GM19099 (cell line): Measurements from ENCODE around the gene SP140.

ENCODE experiments used
- POLR2A ChIP-seq: IDR thresholded peaks from 3 replicates; pipeline ENCODE4 v1.6.1; 2011; ENCODE audit warnings: low read depth; ENCODE audit not compliant: insufficient read length; ENCODE audit errors: extremely low read depth

Gene SP140

DNA sequence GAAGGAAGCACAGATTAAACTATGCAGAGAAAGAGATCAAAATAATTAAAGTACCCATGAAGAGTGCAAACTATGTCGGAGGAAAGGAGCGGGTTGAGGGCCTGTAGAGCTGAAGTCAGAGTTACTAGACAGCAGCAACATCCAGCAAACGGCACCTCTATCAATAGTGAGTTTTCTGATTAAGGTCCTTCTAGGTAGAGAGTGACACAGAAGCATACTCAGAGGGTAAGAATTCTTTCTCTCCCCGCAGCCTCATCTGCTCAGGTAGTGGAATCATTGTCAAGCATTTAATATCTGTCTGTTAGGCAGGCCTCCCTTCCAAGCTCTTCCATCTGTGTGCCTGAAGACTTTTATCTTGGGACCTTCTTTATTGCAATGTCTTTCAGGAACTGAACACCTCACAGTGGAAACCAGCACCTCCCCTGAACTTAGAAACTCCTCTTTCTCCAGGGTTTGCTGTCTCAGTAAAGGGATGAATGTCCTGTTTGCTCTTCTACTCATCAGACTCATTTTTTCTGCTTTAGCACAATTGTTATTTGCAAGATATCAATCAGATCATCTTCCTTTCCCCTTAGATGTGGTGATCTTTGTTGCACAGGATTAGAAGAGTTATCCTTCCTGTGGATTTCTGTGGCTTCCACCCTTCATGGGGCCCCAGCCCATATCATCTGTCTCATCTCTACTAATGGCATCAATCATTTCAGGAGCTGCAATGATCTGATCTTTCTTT is 28.8 kb downstream of the SP140 start:
- TF ChIP-seq POLR2A = no peak

DNA sequence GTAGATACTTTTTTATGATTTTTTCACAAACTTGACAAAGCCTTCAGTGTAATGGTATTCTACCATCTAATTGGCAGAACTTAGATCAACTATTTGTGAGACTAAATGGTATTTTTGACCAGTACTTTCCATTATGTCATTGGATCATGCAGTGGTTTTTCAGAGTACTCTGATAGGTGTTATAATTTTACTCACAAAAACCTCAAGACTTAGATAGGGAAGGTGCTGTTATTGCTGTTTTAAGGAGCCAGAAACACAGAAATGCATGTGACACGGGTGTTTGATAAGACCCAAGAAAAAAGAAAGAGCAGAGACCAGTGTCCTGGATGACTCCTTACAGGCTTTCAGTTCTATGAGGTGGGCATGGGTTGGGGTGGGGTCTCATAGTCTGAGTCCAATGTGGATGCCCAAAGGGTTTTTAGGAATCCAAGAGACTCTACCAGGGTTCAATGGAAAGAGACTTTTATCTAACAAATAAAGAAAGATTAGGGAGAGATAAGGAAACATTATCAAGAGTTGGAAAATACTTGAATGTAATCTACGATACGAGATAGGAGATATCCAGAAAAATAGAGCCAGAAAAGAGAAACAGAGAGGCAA is 31.3 kb downstream of the SP140 start:
- TF ChIP-seq POLR2A = no peak

DNA sequence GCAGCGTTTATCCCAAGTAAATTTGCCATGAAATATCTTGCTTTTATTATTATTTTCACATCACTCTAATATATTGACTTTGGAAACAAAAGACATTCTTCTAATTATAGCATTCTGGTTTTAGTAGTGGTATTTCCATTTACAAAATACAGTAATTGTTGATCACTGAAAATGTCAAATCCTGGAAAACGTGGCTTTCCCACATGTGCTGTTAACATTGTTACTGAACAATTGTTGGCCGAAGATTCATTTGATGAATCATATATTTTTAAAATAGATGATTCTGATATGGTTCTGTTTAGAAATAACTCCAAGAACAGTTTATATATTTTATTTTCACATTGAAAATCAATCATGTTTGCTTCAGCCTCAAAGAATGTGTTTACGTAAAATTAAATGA is 32.9 kb downstream of the SP140 start:
- no peak for TF ChIP-seq POLR2A

DNA sequence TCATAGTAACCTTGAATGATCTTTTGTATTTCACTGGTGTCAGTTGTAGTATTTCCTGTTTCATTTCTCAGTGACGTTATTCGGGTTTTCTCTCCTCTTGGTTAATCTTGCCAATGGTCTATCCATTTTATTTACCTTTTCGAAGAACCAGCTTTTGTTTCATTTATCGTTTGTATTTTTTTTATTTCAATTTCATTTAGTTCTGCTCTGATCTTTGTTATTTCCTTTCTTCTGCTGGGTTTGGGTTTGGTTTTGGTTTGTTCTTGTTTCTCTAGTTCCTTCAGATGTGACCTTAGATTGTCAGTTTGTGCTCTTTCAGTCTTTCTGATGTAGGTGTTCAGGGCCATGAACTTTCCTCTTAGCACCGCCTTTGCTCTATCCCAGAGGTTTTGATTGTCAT is 36.7 kb downstream of the SP140 start:
- TF ChIP-seq POLR2A = no peak

DNA sequence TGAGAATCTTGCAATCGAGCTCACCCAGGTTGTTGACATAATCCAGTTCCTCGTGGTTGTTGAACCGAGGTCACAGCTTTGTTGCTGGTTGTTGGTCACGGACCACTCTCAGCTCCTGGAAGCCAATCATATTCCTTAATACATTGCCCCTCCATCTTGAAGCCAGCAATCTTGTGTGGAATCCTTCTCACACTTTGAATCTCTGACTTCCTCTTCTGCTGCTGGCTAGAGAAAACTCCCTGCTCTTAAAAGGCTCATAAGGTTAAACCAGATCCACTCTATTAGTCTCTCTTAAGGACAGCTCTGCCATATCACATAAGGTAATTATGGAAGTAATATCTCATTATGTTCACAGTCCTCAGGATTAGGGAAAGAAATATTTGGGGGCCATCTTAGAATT is 41.1 kb downstream of the SP140 start:
- no peak for TF ChIP-seq POLR2A

DNA sequence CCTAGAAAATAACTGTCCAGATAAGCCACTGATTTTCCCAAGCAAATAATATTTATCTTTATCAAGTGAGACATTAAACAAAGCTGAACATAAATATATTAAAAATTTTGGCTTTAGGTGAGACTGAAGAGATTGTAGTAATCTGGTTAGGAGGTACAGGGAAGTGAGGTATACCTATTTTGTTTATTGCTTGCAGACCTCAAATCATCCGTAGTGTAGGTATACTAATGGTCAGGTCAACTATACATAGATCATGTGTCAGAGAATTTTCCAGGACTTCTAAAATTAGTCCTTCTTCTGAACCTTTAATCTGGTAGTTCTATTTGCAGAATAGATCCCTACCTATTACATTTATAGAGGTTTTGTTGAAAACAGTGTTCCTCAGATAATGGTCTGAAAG is 41.5 kb downstream of the SP140 start:
- no peak for TF ChIP-seq POLR2A

DNA sequence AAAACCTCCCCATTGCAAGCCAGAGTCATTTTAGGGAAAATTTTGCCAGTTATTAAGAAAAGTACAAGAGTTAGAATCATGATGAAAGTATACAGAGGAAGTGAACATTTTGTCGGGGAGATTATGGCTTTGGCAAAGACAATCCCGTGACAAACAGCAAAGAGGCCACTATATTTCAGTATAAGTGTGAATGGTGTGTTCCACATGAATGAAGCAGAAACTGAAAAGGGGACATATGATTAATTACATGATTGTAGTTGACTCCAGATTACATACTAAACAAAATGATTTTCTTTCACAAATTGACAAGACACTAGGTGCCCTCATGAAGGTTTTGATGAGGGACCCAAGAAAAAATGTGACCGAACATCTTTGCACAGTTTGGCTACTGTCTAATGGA is 42.0 kb downstream of the SP140 start:
- TF ChIP-seq POLR2A = no peak

DNA sequence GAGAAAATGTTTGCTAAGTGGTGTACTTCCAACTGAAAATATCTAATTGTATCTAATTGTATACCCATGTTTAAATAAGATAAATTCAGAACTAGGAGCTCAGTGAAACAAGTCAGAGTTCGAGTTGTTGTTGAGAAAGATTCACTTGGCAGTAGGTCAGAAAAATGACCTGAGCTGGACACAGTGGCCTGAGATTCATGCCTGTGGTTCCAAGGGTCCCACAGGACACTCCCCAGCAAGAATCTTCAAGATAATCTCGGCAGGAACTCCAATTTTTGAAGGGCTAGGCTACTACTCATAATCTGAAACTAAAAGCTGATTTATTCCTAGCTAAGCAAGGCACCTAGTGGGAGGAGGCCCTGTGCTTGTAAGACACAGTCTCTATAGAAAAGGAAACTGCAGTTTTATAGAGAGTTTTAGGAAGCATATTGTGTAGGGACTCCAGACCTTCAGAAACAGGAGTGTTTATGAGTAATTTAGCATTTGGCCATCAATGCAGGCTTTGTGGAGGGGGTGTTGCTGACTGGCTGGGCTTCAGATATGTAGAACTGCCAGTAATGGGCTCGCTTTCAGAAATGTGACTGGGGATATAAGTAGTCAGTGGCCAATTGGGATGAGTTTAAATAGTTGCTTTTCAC is 43.2 kb downstream of the SP140 start:
- no peak for TF ChIP-seq POLR2A

DNA sequence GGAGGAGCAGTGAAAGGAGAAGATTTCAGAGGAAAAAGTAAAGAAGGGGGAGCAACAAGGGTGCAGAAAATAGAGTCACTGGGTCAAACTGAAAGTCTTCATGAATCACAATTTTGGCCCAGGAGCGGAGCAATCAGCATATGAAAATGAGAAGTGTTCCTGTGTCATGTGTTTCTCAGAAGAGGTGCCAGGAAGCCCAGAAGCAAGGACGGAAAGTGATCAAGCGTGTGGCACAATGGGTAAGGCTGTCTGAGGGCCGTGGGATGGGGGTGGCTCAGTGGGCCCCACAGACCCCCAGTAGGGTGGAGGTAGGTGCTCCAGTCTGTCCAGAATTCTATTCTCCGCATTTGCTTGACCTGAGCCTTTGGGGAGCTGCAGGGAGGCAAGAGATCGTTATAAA is 44.2 kb downstream of the SP140 start:
- no peak for TF ChIP-seq POLR2A

DNA sequence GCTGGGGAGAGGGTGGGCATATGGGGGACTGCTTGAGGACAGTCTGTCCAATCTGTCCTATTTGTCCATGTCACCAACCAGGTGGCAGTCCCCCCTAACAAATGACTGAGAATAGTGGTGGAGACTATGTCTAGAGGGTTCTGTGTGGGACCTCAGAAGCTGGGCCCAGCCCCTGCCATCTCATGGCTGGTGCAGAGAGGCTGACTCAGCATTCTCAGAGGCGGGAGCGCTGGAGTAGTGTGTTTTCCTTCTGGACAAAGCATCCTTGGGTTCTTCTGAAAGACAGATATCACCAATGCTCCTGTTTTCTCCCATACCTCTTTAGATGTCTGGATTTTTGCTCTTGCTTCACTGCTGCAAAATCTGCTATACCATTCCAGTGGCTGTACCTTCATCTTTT is 57.4 kb downstream of the SP140 start:
- no peak for TF ChIP-seq POLR2A

DNA sequence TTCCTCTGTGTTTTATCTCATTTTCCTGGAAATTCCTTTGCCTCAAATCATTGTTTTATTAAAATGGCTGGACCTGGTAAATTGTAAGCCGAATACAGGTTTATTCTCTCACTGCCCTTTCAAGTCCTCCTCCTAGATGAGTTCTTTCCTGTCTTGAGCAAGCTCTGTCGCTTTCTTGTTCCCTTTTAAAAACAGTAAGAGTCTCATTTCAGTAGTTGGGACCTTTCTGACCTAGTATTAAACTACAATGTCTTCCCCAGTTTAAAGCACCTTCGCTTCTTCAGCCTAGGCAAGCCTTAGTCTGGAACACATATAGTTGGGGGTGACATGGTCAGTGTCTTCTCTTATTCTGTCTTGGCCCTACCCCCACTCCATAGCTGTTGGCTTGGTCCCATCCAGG is 60.5 kb downstream of the SP140 start:
- TF ChIP-seq POLR2A = no peak

DNA sequence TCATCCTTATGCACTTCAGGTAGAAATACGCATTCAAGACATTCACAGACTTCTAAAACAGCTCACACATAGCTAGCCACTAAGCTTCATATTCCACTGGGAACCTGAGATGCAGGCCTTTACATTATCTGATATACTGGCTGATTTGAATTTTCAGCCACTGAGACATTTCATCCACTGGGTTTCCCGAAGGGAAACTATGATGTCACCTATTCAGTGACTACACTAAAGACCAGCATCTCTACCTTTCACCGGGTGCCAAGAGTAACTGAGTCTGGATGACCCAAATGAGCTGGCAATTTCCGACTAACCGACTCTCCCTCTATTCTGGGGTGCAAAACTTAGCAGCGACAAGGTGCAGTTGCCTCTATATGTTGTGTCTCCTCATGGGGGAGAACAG is 69.7 kb downstream of the SP140 start:
- no peak for TF ChIP-seq POLR2A

DNA sequence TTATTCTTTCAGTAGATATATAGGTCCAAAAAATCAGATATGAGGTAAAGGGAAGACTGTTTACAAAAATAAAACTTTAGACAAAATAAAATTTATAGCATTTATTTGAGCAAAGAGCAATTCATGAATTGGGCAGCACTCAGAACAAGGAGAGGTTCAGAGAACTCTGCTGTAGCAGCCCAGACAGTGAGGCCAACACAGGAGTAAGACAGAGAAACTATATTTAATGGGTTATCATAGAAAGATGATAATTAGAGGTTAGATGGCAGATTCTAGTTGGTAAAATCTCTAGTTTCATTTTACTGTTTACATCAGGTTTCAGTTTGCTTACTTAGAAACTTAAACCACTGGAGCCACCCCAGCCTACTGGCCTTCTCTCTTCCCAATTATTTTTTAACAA is 71.4 kb downstream of the SP140 start:
- no peak for TF ChIP-seq POLR2A

DNA sequence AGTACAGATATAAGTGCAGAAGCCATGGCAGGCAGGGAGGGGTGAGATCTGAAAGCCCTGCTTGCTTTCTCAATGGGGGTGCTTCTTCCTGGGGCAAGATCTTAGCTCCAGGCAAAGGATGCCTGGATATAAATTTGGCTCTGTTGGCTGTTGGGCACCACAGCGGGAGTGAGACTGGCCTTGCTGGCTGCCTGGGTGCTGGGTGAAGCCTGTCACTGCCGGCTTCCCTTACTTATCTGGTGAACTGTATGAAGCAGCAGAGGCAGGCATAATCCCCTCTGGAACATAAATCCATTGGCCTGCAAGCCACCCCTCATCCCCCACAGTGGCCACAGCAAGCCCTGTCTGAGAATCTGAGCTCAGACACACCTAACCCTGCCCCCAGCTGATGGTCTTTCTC is 74.1 kb downstream of the SP140 start:
- no peak for TF ChIP-seq POLR2A

DNA sequence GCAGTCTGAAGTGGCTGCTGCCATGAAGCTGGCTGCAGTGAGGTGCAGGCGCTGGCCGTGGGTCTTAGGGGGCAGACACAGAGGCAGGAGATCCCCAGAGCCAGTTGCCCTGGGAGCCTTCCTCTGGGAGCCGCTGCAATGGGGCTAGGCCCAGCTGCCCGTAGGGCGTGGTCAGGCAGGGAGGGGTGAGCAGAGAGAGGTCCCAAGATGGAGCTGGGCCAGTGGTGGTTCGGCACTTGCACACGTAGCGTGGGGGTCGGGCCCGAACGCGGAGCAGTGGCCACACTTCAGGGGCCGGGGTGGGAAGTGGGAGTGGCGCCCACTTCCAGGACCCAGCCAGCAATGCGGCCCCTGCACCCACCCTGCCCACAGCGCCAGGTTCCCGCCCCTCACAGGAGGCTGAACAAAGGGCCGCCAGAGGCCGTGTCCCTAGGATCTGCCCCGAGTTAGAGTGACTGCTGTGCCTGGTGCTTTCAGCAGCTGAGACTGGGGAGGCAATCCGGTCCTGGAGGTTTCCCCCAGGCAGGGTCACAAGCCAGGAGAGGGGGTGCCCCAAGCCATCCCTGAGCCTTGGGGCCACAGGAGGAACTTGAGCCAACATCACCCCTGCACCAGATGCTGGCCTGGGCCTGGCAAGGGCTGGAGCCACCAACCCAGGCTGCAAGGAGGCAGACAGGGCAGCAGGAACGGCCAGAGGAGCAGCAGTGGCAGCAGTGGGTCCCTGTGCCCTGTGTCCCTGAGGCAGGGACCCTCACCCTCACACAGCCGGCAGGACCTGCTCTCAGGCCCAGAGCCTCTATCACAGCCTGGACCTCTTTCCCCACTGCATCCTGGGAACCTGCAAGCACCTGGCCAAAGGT is 80.1 kb downstream of the SP140 start:
- no peak for TF ChIP-seq POLR2A
